ENCODE data around the gene FOXP3.

FOXP3 gene

GRCh38 chrX:49247916-49248811, 16.3 kb downstream of the FOXP3 start:
- DNase-seq, result no peak

GRCh38 chrX:49247346-49247745, 17.2 kb downstream of the FOXP3 start:
- DNase-seq, result no peak

- DNase-seq, result no peak
Observed at GRCh38 chrX:49246541-49246940, 18.0 kb downstream of the FOXP3 start.

- DNase-seq, result no peak
Observed at GRCh38 chrX:49244207-49244606, 20.3 kb downstream of the FOXP3 start.

GRCh38 chrX:49243166-49243565, 21.3 kb downstream of the FOXP3 start:
- no peak for DNase-seq

- DNase-seq, result no peak
Observed at GRCh38 chrX:49242545-49243066, 21.9 kb downstream of the FOXP3 start.

- no peak for DNase-seq
Observed at GRCh38 chrX:49238735-49239134, 25.8 kb downstream of the FOXP3 start.

- no peak for DNase-seq
Observed at GRCh38 chrX:49237060-49237459, 27.4 kb downstream of the FOXP3 start.

- no peak for DNase-seq
Observed at GRCh38 chrX:49233887-49234555, 30.5 kb downstream of the FOXP3 start.

- DNase-seq, result no peak
Observed at GRCh38 chrX:49233176-49233575, 31.3 kb downstream of the FOXP3 start, which contains the start of gene CACNA1F. Gene CACNA1F (minus strand): TSS chrX:49233340. CDS start chrX:49233309, 31 bp downstream.

GRCh38 chrX:49232525-49232924, 32.0 kb downstream of the FOXP3 start:
- DNase-seq, result no peak

- no peak for DNase-seq
Observed at GRCh38 chrX:49231333-49232000, 33.0 kb downstream of the FOXP3 start.

GRCh38 chrX:49230500-49231232, 33.8 kb downstream of the FOXP3 start:
- peak; percentile 56 for DNase-seq

GRCh38 chrX:49228185-49228584, 36.3 kb downstream of the FOXP3 start:
- no peak for DNase-seq

GRCh38 chrX:49227726-49228125, 36.8 kb downstream of the FOXP3 start:
- DNase-seq, result no peak

GRCh38 chrX:49226946-49227345, 37.6 kb downstream of the FOXP3 start:
- DNase-seq, result no peak

GRCh38 chrX:49225858-49226257, 38.7 kb downstream of the FOXP3 start:
- no peak for DNase-seq

GRCh38 chrX:49221868-49222267, 42.6 kb downstream of the FOXP3 start:
- DNase-seq, result no peak

GRCh38 chrX:49220100-49220499, 44.4 kb downstream of the FOXP3 start:
- no peak for DNase-seq

- DNase-seq, result no peak
Observed at GRCh38 chrX:49214996-49215526, 49.4 kb downstream of the FOXP3 start.

- DNase-seq, result no peak
Observed at GRCh38 chrX:49214416-49214815, 50.1 kb downstream of the FOXP3 start.

- DNase-seq, result no peak
Observed at GRCh38 chrX:49212861-49213260, 51.6 kb downstream of the FOXP3 start.
